ENCODE measurements around the gene SLC2A5.

Gene SLC2A5

DNA sequence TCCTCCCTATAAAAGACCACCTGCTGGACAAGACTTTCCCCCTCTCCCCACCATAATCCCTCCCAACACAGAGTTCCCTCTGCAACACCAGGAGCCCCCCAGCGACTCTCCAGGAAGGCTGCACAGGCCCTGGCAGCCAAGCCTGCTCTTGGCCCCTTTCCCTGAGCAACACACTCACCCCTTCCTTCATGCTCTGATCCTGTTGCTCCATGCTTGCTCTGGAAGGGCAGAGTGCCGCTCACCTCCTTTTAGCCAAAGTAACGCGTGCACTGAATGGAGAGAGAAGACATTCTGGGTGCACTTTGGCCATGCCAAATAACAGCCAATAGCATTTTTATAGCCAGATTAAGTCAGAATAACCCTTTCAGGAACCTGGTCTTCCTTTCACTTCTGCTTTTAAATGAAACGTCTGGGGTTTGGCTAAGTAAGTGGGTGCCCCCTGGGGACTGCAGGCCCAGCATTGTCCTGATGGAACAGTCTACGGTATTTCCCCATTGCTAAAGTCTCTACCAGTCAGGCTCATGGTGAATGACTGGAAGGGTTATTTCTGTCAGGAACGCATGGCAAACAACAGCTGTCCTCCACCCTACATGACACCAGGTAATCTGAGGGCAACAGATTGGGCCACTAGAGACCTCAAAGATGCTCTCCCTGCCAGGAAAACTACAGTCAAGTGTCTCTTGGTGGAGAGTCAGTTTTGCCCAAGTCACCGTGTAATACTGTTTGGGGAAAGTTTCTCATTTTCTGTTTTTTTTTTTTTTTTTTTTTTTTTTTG lies at the start of gene SLC2A5:
Gene SLC2A5 (minus strand): TSS at position 310 of the 775 bp plus-strand sequence. CDS start 99 bp downstream, at position 211.
- H3K4me3 ChIP-seq, result peak within 1 kb of the TSS; percentile 40 to 71 (median 64)
- peaks cover 82 to 100% (median 92%) of the 10 kb centered on the region in 10 experiments for H3K4me1 ChIP-seq
- no peaks in the 10 kb centered on the region for H4K20me1 ChIP-seq
- peak within 1 kb of the TSS; percentile 62 to 92 (median 89); a peak in 21 of 22 replicates for H3K27ac ChIP-seq
- H3K4me2 ChIP-seq, result peak within 1 kb of the TSS; percentile 79 to 96 (median 92)
- H3K27me3 ChIP-seq, result no peaks in the 10 kb centered on the region
- H3K36me3 ChIP-seq, result peaks cover 0 to 30% (median 5%) of the 10 kb centered on the region in 11 experiments; a peak in 9 of 22 replicates
- TF ChIP-seq Cebpa-rat (IDR thresholded peaks at IDR 0.05), result peak in 8 of 11 experiments; percentile 39 to 80 (median 63); a peak in 13 of 22 replicates
- H3K9ac ChIP-seq, result peak within 1 kb of the TSS; percentile 67 to 84 (median 81); a peak in 21 of 22 replicates
- no peaks in the 10 kb centered on the region for H3K9me3 ChIP-seq (replicated peaks in 1 of 11)

DNA sequence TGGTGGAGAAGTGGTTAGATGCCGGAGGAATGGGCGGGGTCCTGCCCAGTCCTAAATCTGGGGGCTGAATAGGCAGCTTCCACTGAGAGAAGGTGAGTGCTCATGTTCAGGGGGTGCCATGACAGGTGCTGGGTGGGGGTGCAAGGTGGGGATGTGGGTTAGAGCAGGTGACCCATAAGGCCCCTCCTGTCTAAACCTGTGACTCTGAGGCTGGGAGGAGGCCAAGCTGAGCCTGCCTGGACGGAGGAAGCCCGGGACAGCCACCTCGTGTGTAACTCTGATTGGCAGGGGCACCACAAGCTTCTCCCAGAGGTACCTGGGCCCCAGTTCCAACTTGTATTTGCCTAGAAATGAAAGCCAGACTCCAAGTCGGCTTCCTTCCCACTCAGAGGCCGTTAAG lies 48.8 kb upstream of the SLC2A5 start:
- H3K9me3 ChIP-seq (replicated peaks in 1 of 11), result no peaks in the 10 kb centered on the region
- no peak for TF ChIP-seq Cebpa-rat (IDR thresholded peaks at IDR 0.05)
- H3K4me2 ChIP-seq, result no peak overlapping the region
- no peak overlapping the region for H3K4me3 ChIP-seq
- H3K36me3 ChIP-seq, result peaks cover 0 to 18% (median 0%) of the 10 kb centered on the region in 11 experiments; a peak in 4 of 22 replicates
- H3K27me3 ChIP-seq, result no peaks in the 10 kb centered on the region
- no peak overlapping the region for H3K27ac ChIP-seq
- H3K9ac ChIP-seq, result no peak overlapping the region
- H4K20me1 ChIP-seq, result peaks cover 0 to 87% (median 15%) of the 10 kb centered on the region in 11 experiments; a peak in 11 of 22 replicates
- H3K4me1 ChIP-seq, result peaks cover 27 to 47% (median 33%) of the 10 kb centered on the region in 10 experiments

DNA sequence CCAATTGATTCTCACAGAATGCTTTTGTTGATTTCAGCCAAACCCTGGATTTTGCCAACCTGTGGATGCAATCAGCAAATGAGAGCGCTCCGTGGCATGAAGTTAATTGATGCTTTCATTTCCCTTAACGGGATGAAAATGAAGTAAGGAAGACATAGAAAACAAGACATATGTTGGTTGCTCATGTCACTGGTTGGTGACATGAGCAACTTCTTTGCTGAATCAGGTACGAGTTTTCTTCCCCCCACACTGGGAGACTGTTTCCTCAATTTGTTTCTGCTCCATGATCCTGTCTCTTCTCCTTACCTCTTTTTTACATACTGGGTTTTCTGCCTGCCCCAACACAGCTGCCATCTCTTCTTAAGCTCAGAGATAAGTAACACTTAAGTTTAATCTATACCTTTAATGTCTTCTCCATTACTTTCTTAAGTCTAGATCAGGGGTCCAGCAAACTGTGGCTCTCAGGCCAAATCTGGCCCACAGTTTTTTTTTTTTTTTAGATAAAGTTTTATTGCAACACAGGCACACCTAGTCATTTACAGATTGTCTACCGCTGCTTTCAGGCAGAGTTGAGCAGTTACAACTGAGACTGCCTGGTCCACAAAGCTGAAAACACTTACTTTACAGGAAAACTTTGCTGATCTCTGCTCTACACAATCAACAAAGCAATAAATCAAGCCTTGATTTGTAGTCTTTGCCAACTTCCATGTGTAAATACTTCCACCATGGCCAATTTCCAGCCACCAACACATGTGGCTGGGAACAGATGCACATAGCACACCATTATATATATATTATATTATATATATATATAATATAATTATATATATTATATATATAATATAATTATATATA lies 46.1 kb upstream of the SLC2A5 start:
- Histone ChIP-seq H3K36me3 (peaks cover 0 to 31% (median 0%) of the 10 kb centered on the region in 11 experiments; a peak in 4 of 22 replicates), H3K9ac (no peak overlapping the region), H3K27ac (no peak overlapping the region), H3K4me2 (0 out of 22 replicates have a peak overlapping the region, but pooled peaks of 1 of the 11 experiments have one; percentile 16), H3K4me1 (peaks cover 18 to 31% (median 21%) of the 10 kb centered on the region in 10 experiments), H3K9me3 (replicated peaks in 1 of 11) (no peaks in the 10 kb centered on the region), H3K4me3 (no peak overlapping the region), H4K20me1 (peaks cover 0 to 85% (median 4%) of the 10 kb centered on the region in 11 experiments; a peak in 10 of 22 replicates), H3K27me3 (no peaks in the 10 kb centered on the region)
- TF ChIP-seq Cebpa-rat (IDR thresholded peaks at IDR 0.05), result no peak

DNA sequence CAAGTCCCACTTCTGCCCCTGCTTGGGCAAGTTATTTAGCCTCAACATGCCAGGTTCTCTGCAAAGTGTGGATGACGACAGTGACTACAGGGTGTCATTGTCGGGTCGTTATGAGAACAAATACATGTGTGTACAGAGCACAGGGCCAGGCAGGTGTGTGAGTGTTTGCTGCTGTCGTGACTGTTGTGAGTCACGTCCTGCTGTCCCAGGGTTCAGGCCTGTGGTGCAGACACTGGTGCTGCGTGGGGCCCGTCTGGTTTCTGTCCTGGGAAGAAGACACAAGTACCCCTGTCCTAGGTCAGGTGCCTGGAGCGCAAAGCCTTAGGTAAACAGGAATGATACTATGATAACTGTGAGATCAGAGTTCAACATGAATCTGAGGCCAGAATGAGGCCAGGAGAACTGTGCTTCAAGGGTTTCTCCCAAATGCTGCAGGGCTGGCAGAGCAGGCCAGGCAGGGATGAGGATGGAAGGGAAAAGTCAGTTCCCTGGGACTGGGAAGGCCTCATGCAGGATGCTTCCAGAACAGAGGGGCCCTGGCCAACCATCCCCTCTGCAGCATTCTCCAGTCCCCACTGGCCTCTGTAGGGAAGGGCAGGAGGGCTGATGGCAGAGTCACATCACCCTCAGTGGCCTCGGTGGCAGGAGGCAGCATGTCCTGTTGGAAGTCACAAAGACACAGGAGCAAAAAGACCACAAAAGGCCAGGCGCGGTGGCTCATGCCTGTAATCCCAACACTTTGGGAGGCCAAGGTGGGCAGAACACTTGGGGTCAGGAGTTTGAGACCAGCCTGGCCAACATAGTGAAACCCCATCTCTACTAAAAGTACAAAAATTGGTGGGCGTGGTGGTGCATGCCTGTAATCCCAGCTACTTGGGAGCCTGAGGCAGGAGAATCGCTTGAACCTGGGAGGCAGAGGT lies 43.8 kb upstream of the SLC2A5 start:
- H3K9ac ChIP-seq, result 0 out of 22 replicates have a peak overlapping the region, but pooled peaks of 1 of the 11 experiments have one; percentile 5
- peaks cover 0 to 44% (median 0%) of the 10 kb centered on the region in 11 experiments; a peak in 4 of 22 replicates for H3K36me3 ChIP-seq
- H3K9me3 ChIP-seq (replicated peaks in 1 of 11), result no peaks in the 10 kb centered on the region
- H3K4me1 ChIP-seq, result peaks cover 5 to 23% (median 19%) of the 10 kb centered on the region in 10 experiments; a peak in 19 of 20 replicates
- peaks cover 0 to 67% (median 0%) of the 10 kb centered on the region in 11 experiments; a peak in 6 of 22 replicates for H4K20me1 ChIP-seq
- H3K27ac ChIP-seq, result no peak overlapping the region
- no peak for TF ChIP-seq Cebpa-rat (IDR thresholded peaks at IDR 0.05)
- H3K4me2 ChIP-seq, result no peak overlapping the region
- no peaks in the 10 kb centered on the region for H3K27me3 ChIP-seq
- no peak overlapping the region for H3K4me3 ChIP-seq

DNA sequence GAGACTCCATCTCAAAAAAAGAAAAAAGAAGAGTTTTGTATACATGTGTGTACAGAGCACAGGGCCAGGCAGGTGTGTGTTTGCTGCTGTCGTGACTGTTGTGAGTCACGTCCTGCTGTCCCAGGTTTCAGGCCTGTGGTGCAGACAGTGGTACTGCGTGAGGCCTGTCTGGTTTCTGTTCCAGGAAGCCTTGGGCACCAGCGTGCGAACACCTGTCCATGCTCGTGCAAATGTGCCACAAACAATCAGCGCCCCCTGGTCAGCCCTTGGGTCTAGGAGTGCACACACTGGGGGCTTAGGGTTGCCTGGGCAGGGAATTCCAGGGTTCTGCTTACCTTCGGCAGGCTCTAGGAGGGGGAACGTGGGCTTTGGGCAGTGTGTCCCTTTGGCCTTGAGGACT lies 42.5 kb upstream of the SLC2A5 start:
- Histone ChIP-seq H3K27me3 (no peaks in the 10 kb centered on the region), H3K4me1 (peaks cover 5 to 30% (median 22%) of the 10 kb centered on the region in 10 experiments; a peak in 19 of 20 replicates), H3K4me2 (no peak overlapping the region), H4K20me1 (peaks cover 0 to 66% (median 0%) of the 10 kb centered on the region in 11 experiments; a peak in 6 of 22 replicates), H3K36me3 (peaks cover 0 to 57% (median 0%) of the 10 kb centered on the region in 11 experiments; a peak in 4 of 22 replicates), H3K9ac (no peak overlapping the region), H3K4me3 (no peak overlapping the region), H3K9me3 (replicated peaks in 1 of 11) (no peaks in the 10 kb centered on the region), H3K27ac (no peak overlapping the region)
- no peak for TF ChIP-seq Cebpa-rat (IDR thresholded peaks at IDR 0.05)

DNA sequence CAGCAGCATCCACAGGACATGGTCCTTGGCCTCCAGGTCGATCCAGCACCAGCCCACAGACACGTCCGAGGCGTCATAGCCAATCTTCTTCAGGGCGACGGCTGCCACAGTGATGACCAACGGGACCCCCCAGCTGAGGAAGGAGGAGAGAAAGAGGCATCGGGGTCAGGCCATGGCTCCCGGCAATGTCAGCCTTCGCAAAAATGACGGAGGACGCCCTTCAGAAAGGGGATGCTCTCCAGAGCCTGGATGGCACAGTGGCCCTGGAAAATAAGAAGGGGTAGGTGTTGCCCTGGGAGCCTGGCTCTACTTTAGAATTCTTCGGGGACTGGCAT lies 41.9 kb upstream of the SLC2A5 start:
- no peak for TF ChIP-seq Cebpa-rat (IDR thresholded peaks at IDR 0.05)
- peak overlapping the region in 6 of 11 experiments; percentile 18 to 61 (median 48); a peak in 9 of 22 replicates for H3K4me2 ChIP-seq
- no peaks in the 10 kb centered on the region for H3K27me3 ChIP-seq
- no peak overlapping the region for H3K4me3 ChIP-seq
- H3K36me3 ChIP-seq, result peaks cover 0 to 61% (median 0%) of the 10 kb centered on the region in 11 experiments; a peak in 4 of 22 replicates
- peaks cover 0 to 64% (median 0%) of the 10 kb centered on the region in 11 experiments; a peak in 6 of 22 replicates for H4K20me1 ChIP-seq
- no peak overlapping the region for H3K27ac ChIP-seq
- H3K9ac ChIP-seq, result peak overlapping the region in 1 of 11 experiments; percentile 0; a peak in 1 of 22 replicates
- no peaks in the 10 kb centered on the region for H3K9me3 ChIP-seq (replicated peaks in 1 of 11)
- peaks cover 5 to 31% (median 22%) of the 10 kb centered on the region in 10 experiments; a peak in 19 of 20 replicates for H3K4me1 ChIP-seq

DNA sequence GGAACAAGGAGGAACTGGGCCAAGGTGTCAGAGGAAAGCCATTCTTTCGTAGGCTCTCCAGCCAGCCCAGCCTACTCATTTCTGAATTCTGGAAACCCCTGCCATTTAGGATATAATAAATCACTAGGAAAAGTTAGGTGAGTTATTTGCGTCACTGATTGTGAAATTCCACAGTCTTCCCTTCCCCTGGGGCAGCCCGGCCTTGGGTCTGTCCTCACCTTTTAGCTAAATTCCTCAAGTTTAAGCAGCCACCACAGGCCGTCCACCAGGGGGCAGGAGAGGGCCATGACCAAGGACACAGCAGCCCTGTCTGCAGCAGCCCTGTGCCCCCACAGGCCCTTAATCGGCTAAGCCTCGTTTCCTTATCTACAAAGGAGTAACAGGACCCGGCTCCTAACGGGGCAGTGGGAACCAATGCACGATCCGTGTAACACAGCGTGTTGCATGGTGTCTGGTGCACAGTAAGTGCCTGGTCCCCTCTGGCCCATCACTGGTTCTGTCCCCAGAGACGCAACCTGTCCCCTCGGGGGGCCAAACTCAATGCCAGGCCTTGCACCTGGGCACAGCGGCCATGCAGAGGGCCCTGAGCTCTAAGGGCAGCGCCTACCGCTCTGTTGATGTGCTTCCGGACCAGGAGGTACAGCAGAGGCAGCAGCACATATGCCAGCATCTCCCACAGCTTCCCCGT lies 41.4 kb upstream of the SLC2A5 start:
- TF ChIP-seq Cebpa-rat (IDR thresholded peaks at IDR 0.05), result 0 out of 22 replicates have a peak, but pooled peaks of 2 of the 11 experiments have one; percentile 21 to 39
- peaks cover 5 to 31% (median 22%) of the 10 kb centered on the region in 10 experiments; a peak in 19 of 20 replicates for H3K4me1 ChIP-seq
- no peaks in the 10 kb centered on the region for H3K9me3 ChIP-seq (replicated peaks in 1 of 11)
- H3K4me3 ChIP-seq, result no peak overlapping the region
- peaks cover 0 to 68% (median 0%) of the 10 kb centered on the region in 11 experiments; a peak in 6 of 22 replicates for H4K20me1 ChIP-seq
- no peak overlapping the region for H3K27ac ChIP-seq
- peak overlapping the region in 1 of 11 experiments; percentile 0; a peak in 1 of 22 replicates for H3K9ac ChIP-seq
- peaks cover 0 to 66% (median 0%) of the 10 kb centered on the region in 11 experiments; a peak in 4 of 22 replicates for H3K36me3 ChIP-seq
- peak overlapping the region in 9 of 11 experiments; percentile 2 to 61 (median 44); a peak in 13 of 22 replicates for H3K4me2 ChIP-seq
- no peaks in the 10 kb centered on the region for H3K27me3 ChIP-seq
